NCI-H2171 treated with DMSO at 0.1 percent for 48 hours (cell line): ENCODE measurements around the gene PITX1.

Experiments
- DNase-seq: peaks from one replicate; lab custom pipeline; 2025; lab: John Stamatoyannopoulos, UW

Gene PITX1

GRCh38 chr5:135041726-135042125 lies 7.7 kb upstream of the PITX1 start:
- DNase-seq, result no peak

- DNase-seq, result no peak
Observed at GRCh38 chr5:135041145-135041587, 7.1 kb upstream of the PITX1 start.

GRCh38 chr5:135040333-135041144 lies 6.5 kb upstream of the PITX1 start:
- DNase-seq, result no peak

- DNase-seq, result no peak
Observed at GRCh38 chr5:135040034-135040332, 6.0 kb upstream of the PITX1 start.

- no peak for DNase-seq
Observed at GRCh38 chr5:135039271-135040033, 5.4 kb upstream of the PITX1 start.

- no peak for DNase-seq
Observed at GRCh38 chr5:135038813-135039270, 4.8 kb upstream of the PITX1 start.

GRCh38 chr5:135038205-135038812 lies 4.3 kb upstream of the PITX1 start:
- DNase-seq, result no peak

GRCh38 chr5:135037519-135038204 lies 3.6 kb upstream of the PITX1 start:
- DNase-seq, result no peak

- DNase-seq, result no peak
Observed at GRCh38 chr5:135036405-135036804, 2.4 kb upstream of the PITX1 start.

- no peak for DNase-seq
Observed at GRCh38 chr5:135035678-135036030, 1.6 kb upstream of the PITX1 start.

- no peak for DNase-seq
Observed at GRCh38 chr5:135034963-135035677, 1.1 kb upstream of the PITX1 start.

- peak; percentile 59 for DNase-seq
Observed at GRCh38 chr5:135034236-135034962, 371 bp upstream of the PITX1 start.

GRCh38 chr5:135032999-135033861 lies 798 bp downstream of the PITX1 start:
- peak; percentile 31 for DNase-seq

- no peak for DNase-seq
Observed at GRCh38 chr5:135032695-135032998, 1.4 kb downstream of the PITX1 start.

GRCh38 chr5:135031813-135032694 lies 2.0 kb downstream of the PITX1 start:
- no peak for DNase-seq

GRCh38 chr5:135030956-135031812 lies 2.8 kb downstream of the PITX1 start:
- DNase-seq, result no peak

- no peak for DNase-seq
Observed at GRCh38 chr5:135030123-135030955, 3.7 kb downstream of the PITX1 start.
